ENCODE measurements around the gene KRT76.

KRT76 gene

DNA sequence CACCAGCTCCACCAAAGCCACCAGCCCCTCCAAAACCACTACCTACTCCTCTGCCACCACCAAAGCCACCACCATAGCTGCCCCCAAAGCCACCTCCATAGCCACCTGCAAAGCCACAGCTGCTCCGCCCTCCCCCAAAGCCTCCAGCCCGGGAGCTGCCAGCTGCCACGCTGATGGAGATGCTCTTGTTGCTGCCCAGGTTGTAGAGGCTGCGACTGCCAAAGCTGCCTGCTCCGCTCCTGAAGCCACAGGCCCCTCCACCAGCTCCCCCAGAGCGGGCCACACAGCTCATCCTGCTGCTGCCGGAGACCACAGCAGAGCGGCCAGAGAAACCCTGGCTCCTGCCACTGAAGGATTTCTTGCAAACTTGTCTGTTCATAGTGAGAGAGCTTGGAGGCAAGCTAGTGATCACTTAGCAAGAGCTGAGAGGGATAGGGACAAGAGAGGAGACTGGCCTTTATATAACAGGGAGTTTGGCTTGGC, at the start of gene KRT76:
Gene KRT76, minus strand, starts transcription at position 433 of the 483 bp plus-strand sequence. Its CDS starts 54 bp downstream, at position 379.
- no peak for DNase-seq

DNA sequence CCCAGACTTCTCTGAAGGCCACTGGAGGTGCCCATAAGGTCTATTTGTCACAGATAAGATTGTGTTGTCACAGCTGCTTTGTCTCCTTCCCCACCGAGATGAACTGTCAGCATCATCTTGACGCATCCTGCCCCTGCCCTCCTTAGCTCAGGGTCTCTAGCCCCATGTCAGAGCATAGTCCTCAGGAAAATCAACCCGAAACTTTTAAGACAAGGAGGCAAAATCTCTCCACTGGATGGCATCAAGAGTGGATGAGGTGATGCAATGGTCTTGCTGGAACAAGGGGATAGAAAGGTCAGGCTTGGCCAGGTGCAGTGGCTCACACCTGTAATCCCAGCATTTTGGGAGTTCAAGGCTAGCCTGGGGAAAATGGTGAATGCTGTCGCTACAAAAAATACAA, 48.8 kb upstream of the KRT76 start:
- DNase-seq, result no peak

DNA sequence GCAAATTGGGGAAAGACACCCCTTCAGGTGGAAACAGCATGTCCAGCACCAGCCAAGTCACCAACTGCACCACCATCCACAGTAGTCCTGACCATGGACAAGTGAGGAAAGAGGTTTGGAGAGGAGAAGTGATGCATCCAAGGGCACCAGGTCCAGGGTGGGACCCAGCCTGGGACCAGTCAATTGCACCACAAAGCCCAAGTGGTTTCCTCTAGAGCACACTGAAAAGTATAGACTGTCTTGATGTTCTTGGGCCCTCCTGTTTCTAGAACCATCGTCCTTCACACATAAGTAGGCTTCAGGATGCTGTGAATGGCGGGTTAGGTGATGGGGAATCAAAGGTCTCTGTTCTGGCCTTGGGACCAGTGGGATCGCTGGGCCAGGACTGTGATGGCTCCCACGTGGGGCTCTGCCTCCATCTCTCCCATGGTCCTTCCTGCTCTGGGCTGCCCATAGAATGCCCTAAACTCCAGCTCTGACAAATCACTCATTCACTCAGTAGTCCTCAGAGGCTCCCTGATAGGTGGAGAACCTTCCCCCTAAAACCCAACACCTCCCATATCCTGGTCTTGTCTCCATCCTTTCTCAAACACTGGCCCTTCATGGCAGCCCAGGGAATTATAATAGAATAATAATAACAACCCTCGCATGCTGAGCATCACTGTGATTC, 47.7 kb upstream of the KRT76 start:
- DNase-seq, result no peak

DNA sequence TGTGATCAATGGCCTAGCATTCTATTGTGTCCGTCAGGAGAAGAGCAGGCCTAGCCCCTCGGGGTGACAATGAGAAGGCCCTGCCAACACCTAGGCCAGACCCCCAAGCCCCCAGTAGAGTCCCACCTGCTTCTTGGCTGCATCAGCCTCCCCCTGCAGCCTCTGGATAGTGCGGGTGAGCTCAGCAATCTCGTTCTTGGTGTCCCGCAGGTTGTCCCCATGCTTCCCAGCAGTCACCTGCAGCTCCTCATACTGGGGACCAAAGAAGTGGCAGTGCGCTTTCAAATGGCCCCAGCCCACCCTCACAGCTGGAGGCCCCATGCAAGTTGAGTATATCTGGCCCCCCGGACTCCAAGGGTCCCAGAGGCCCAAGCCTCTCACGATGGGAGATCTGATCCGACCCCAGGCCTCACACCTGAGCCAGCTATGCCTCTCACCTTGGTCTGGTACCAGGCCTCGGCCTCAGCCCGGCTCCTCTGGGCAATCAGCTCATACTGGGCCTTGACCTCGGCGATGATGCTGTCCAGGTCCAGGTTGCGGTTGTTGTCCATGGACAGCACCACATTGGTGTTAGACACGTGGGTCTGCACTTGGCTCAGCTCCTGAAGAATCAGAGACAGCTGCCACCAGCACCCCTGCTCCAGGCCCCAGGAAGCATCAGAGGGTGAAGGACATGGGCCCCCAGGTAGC, 46.8 kb upstream of the KRT76 start:
- DNase-seq, result no peak

DNA sequence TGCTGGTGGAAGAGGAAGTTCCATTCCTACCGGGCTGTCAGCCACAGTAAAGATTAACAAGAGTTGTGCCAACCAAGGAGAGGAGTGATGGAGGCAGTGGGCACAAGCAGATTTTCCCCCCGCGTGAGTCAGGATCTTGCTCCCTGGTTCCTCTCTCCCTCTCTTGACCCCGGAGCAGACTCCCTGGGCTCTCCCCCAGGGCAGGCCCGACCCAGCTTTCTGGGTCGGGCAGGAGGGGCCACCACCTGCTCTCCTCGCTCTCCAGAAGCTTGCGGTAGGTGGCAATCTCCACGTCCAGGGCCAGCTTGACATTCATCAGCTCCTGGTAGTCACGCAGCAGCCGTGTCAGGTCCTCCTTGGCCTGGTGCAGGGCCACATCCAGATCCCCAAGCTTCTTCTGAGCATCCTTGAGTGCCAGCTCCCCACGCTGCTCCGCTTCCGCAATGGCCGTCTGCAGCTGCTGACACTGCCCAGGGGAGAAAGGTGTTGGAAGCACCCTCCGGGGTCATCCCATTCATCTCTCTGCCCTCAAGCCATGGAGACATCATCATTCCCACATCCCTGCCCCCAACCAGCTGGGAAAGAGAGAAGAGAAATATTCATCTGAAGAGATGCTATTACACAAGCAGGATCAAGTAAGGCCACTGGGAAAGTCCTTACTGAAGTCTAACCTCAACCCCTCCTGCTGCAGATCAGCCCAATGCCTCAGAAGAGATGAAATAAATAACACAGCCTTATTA, 45.8 kb upstream of the KRT76 start:
- DNase-seq, result no peak

DNA sequence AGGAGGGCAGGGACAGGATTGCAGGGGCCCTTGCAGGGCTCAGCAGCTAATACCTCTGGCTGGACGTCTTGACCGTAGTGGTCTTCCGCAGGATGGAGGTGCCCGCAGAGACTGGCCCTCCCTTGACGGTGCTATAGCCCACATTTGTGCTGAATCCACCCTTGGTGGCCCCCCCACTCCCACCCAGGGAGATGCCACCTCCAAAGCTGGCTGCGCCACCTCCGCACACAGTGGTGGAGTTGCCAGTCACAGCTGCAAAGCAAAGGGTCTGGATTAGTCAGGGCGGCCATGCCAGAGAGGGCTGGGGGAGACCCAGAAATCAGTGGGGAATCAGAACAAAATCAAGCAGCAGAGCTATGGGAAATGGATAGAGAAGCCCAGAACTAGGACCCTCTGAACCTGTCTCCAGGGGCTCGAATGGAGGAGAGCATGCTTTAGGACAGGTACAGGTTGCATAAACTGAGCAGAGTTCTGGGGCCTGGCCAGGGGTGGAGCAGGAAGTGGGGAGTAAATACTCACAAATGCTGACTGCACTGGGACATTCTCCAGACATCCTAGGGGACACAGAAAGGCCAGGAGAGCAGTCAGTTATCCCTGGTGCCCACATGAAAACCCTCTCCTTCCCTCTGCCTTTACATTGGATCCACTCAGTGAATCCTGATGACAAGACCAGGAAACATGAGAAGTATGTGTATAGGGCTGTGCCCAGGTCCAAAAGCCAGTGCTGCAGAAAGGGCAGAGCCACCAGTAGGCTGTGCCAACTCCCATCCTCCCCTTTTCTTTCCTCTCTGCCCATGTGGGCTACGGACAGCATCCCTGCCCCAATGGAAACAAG, 44.9 kb upstream of the KRT76 start:
- no peak for DNase-seq

DNA sequence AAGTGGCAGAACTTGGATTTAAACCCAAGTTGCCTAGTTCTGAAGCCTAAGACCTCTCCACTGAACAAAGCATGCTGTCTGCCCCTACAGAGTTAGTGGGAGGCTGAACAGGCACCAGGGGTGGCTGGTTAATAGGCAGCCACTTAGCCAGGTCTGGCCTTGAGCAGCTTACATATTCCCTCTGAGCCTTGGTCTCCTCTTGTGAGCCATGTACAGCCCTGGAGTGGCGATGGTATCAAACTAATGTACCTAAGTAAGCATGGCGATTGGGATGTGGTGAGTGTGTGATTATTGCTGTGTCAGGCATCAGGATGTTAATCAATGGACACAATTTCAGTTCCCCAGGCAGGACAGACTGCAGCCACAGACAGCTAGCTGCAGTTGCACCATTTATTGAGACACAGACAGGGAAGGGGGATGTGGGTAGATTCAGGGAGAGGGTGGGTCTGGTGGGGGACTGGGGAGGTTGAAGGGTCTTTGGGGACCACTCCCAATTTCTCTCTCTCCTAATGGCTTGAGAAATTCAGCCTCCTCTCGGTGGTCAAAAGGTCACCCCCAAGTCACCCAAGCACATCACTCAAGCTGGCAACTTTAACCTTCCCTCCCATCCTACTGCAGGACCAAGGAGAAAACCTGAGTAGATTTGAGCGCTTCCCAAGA, 44.1 kb upstream of the KRT76 start:
- no peak for DNase-seq

DNA sequence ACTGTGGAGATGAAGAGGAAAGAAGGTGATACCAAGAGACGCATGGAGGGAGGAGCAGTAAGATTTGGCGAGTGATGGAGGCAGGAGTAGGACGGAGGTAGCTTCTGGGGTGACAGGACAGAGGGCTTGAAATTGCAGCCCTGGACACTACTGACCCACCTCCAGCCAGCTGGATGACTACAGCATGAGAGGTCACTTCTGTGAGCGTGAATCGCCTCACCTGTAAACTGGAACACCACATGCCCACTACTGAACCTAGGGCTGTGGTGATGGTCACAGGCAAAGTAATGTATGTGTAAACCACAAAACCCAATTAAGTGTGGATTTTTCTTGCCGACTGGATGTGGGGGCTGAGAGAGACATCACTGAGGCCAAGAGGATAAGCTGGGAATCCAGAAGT, 43.4 kb upstream of the KRT76 start:
- no peak for DNase-seq

DNA sequence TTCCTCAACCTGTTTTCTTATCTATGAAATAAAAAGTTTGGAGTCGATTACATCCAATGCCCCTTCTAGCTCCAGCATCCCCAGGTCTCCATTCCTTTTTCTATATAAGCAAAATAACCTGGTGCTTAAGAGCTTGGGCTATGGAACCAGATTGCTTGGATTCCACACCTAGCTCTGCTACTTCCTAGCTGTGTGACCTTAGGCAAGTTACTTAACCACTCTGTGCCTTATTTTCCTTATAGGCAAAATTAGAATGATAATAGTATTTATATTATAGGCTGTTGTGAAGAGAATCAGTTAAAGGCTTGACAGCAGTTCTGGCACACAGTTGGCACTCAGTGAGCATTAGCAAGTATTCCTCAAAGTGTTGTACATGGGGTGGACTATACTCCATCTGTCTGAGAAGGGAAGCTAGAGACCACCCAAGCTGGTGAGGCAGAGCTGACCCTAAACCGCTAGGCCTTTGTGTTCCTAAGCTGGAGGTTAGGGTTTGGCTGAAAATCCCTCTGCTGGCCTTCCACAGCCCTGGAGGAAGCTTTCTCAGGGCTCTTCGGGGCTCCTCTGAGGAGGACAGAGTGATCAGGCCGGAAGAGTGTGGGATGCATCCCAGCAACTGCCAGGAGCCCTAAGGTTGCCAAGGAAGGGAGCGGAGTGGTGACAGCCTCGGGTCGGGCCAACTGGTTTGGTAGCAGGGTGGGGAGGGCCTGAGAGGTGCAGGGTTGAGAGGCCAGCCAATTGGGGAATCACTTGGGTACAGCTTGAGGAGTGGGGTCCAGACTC, 42.8 kb upstream of the KRT76 start:
- DNase-seq, result no peak

DNA sequence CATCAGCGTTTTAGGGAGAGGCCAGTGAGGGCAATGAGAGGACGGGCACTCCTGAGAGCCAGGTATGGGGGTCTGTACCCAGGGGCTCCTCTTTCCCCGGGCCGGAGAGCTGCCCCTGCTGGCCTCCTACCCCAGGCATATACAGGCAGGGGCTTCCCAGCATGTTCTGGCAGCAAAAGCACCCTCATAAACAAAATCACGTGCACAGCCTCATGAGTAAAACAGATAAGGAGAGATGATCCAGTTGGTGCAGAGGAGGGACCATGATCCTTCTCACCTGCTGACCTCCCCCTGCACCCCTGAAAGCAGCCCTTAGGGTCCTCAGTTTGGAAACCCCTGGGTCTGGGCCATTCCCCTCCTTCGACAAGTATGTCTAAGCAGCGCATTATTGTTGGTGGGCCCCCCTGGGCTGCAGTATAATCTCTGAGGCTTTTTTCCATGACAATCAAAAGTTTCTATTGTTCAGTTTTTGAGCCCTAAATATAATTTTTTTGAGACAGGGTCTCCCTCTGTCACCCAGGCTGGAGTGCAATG, 41.8 kb upstream of the KRT76 start:
- no peak for DNase-seq

DNA sequence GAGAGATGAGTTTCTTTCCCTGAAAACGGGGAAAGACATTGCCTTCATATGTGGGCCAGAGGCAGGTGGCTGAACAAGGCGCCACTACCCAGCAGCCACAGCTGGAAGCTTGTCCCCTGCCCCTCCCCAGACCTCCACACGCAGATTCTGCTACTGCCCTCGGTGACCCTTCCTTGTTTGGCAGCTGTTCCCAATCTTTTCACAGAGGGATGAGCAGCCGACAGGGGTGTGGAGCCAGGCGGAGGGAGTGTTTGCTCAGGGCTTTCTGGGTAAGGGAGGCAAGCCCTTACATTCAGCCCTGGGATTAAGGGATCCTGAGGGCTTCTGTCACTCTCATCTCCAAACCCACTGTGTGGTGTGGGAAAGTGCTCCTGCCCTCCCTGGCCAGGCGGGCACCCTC, 41.2 kb upstream of the KRT76 start:
- DNase-seq, result peak; percentile 24

DNA sequence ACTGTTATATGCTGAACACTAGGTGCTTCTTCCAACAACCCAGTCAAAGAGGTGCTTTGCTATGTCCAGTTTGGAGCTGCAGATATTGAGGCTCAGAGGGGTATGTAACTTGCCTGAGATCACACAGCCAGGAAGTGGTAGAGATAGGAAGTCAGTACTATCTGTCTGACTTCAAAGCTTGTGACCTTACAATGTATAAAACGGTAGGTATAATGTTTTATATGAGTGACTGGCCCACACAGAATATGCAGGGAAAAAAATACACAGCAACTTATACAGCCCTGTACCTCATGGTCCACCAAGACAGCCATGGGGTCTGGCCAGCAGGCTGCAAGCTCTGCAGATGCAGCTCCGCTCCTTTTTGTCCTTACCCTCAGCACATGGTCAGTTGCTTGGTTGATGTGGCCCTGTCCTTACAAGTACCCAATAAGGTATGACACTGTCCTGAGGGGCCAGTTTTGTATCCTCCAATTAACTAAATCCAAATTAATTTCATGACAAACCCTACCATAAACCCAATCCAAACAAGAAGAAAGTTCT, 40.6 kb upstream of the KRT76 start:
- DNase-seq, result no peak

DNA sequence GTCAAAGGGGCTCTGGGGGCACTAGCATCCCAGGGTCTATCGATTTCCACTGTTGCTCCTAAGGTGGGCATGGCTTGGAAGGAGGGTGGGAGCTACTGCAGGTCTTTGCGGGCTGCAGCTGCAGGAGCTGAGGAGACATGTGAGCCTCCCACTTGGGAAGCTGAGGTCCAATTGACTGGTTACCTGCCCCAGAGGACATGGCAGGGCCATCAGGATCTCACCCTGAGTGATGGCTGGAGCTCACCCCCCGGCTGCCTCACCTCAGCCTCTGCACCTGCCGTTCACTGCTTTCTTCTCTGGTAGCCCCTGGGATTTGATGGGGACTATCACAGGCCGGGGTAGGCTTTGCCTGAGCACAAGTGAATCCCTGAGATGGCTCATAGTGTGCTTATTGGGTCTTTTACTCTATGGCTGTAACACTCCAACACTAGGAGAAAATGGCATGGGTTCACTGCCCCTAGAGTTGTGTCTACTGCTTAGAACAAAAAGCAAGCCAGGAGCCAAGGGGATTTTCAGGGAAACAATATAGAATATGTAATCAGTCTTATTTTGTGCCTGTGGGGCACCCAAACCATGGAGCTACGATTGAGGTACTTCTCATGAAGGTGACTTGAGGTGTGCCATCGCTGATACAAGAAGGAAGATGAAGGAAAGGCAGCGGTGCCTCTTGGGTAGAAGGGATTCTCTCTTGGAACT, 40.0 kb upstream of the KRT76 start:
- no peak for DNase-seq

DNA sequence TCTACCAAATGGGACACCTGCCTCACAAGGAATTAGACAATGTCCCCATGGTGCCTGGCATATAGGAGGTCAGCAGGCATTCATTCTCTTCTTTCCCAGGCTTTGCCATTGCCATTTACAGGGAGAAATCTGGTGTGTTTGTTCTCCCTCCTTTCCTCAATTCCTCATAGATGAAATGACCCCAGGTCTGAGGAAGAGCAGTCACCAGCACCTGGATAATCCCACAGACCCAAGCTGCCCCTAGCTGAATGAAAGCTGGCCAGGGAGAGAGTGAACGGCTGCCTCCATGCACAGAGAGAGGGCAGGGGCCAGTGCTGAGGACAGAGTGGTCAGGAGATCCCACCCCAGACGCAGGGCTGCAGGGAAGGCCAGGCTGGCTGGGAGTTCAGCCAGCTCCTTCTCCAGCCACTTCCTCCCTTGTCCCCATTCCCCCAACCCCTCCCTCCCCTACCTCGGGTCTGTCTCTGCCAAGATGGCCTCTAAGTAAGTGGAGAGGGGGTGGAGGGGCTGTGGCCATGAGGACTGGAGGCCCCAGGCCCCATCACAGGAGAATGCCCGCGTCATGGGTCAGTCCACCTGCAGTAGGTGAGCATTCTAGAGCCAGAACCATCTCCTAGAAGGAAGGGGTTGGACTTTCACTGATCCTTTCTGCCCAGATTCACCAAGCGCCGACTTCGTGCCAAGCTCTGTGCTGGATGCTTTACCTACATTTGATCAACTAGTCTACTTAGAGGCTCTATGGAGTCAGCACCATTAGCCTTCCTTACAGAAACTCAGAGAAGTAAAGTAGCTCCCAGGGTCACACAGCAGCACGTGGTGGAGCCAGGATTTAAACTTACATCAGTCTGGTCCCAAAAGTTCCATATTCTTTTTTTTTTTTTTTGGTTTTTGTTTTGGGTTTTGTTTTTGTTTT, 38.8 kb upstream of the KRT76 start:
- DNase-seq, result no peak

DNA sequence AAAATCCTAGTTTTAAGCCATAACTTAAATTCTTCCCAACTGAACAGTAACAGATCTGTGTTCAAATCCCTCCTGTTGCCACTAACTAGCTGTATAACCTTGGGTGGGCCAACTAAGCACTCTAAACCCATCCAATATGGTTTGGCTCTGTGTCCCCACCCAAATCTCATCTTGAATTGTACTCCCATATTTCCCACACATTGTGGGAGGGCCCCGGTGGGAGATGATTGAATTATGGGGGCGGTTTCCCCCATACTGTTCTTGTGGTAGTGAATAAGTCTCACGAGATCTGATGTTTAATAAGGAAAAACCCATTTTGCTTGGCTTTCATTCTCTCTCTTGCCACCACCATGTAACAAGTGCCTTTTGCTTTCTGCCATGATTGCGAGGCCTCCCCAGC, 38.0 kb upstream of the KRT76 start:
- DNase-seq, result no peak

DNA sequence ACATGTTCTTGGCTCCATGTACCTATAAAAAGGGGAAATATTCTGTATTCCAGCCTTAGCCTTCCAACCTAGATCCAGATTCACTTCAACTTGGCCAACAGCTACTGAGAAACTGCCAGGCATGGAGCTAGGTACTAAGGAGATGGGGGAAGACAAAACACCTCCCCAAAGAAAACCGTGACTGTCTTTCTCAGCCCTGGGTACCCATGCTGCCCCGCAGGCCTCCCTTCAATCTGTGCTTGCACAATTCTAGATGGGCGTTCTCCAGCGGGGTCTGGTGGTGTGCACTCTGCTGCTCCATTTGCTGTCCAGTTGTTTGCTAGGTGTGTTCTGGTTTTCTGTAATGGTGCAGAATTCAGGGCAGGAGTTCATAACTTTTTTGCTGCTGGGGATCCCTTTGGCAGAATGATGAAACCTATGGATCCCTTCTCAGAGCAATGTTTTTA, 37.6 kb upstream of the KRT76 start:
- DNase-seq, result no peak

DNA sequence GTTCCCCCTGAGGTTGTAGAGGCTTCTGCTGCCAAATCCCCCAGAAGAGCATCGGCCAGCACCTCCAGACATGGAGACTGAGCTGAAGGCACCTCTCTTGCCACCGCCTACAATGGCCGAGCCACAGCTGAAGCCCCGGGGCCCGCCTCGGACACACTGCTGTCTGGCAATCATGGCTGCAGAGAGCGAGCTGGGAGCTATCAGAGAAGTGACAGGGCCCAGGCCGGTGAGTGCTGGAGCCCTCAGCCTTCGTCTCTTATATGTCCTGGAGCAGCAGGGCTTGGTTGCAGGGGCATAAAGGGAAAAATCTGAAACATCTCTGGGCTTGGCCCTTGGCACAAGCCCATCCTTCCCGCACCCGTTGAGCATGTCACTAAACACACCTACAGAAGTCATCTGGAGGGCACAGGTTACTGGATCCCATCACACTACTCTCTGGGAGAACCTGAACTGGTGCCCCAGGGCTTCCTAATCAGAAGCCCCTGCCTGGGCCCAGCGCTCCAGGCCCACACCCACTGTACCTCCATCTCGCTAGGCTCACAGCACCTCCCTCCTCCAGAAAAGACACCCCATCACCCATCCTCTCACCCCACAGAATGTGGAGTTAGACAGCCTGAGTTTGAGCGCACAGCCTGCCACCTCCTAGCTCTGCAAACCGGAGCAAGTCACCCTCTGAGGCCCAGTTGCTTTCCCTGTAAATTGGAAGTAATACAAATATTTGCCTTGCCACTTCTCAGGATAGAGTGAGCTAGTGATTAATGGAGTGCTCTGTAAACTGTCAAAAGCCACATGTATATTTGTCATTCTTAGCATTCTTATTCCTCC, 37.0 kb upstream of the KRT76 start, which contains the start of gene KRT4:
Gene KRT4, minus strand, starts transcription at position 232 of the 825 bp plus-strand sequence. Its CDS starts 58 bp downstream, at position 174.
- peak; percentile 37 for DNase-seq

DNA sequence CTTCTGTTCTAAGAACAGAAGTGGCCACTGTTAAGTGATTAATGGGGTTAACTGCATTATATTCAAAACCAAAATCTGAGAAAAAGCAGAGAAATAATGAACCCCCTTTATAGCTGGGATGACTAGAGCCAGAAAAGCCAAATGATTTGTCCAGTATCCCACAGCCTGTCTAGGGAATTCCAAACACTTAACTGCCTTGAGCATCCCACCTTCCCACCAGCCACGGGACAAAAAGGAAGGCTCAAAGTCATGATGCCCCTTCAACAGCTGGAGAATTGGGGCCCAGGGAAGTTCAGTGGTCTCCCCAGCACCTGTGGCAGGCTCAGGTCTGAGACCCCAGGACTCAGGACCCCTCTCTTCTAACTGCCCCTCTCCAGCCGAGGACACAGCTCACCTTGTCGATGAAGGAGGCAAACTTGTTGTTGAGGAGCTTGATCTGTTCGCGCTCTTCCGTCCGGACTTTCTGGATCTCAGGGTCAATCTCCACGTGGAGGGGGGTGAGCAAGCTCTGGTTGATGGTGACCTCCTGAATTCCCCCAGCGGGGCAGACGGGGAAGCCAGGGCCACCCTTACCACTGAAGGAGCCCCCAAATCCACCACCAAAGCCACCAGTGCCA, 36.2 kb upstream of the KRT76 start:
- no peak for DNase-seq
